Skeletal muscle tissue (tissue), 4 donors: Measurements from ENCODE around the gene ZBTB7C. TPM values are rescaled to one million over a fixed set of nuclear protein-coding genes. Genes with fewer than 3 reads are reported as not detected.

Experiments
- H3K27ac ChIP-seq: one replicate; pipeline ENCODE4 v1.7.0; 2013; ENCODE audit warnings: mild to moderate bottlenecking, low read depth, low read length, inconsistent platforms
- H3K27me3 ChIP-seq, 3 donors: one replicate each; pipeline ENCODE4 v1.7.0; 2013; ENCODE audit warnings: low read length in 3 of 3; ENCODE audit not compliant: control insufficient read depth in 3 of 3, insufficient read depth in 3 of 3
- H3K36me3 ChIP-seq, 3 donors: one replicate each; pipeline ENCODE4 v1.7.0; 2013; ENCODE audit warnings: low read length in 3 of 3; ENCODE audit not compliant: control insufficient read depth in 3 of 3, insufficient read depth in 3 of 3
- H3K4me1 ChIP-seq, 3 donors: one replicate each; pipeline ENCODE4 v1.7.0; 2013; ENCODE audit warnings: low read length in 3 of 3, mild to moderate bottlenecking in 3 of 3; ENCODE audit not compliant: control insufficient read depth in 3 of 3, insufficient read depth in 3 of 3
- H3K4me3 ChIP-seq, 3 donors: one replicate each; pipeline ENCODE4 v1.7.0; 2013; ENCODE audit warnings: low read length in 3 of 3
- H3K9ac ChIP-seq, 3 donors: one replicate each; pipeline ENCODE4 v1.7.0; 2013; ENCODE audit warnings: low read length in 3 of 3, mild to moderate bottlenecking in 3 of 3, moderate library complexity in 2 of 3, low read depth in 1 of 3
- H3K9me3 ChIP-seq, 3 donors: one replicate each; pipeline ENCODE4 v1.7.0; 2013; ENCODE audit warnings: low read length in 3 of 3; ENCODE audit not compliant: control insufficient read depth in 3 of 3
- total RNA-seq: library from RNA; depleted of rRNA; stranded (reverse); fragments of >200 nt; gene quantifications from one replicate; pipeline ENCODE4 v1.2.3, GENCODE V29; 2014
- donor health status: Osteomylitis.

ZBTB7C gene
- total RNA-seq, 1 donor from 2014 or later = 2.6 TPM

GRCh38 chr18:48179001-48179400 lies 230.2 kb downstream of the ZBTB7C start:
- H3K36me3 ChIP-seq = no peaks in the 10 kb centered on the region
- H3K27ac ChIP-seq = no peak overlapping the region
- no peaks in the 10 kb centered on the region for H3K9me3 ChIP-seq
- peaks cover 0 to 2% (median 0%) of the 10 kb centered on the region in 3 donors for H3K27me3 ChIP-seq
- H3K9ac ChIP-seq = no peak overlapping the region
- no peaks in the 10 kb centered on the region for H3K4me1 ChIP-seq
- no peak overlapping the region for H3K4me3 ChIP-seq

DNA sequence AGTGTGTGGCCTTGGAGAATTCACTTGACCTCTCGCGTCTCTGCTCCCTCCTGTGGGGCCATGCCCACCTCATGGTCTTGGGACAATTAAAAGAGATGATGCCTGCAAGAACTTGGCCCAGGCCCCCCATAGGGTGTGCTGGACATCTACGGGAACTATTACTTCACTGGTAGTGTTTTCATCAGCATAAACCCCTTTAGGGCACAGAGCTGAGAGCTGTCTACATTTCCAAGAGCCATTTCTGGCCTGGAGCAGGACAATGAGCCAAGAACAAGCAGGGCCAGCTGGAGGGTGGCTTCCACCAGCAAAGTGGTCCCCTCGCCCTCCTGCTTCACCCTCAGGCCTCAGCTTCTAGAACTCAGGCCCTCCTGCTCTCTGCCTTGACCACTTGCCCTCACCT lies 232.3 kb downstream of the ZBTB7C start:
- Histone ChIP-seq H3K27ac (no peak overlapping the region), H3K36me3 (no peaks in the 10 kb centered on the region), H3K27me3 (peaks cover 0 to 2% (median 0%) of the 10 kb centered on the region in 3 donors), H3K4me3 (no peak overlapping the region), H3K9ac (no peak overlapping the region), H3K4me1 (no peaks in the 10 kb centered on the region), H3K9me3 (no peaks in the 10 kb centered on the region)

DNA sequence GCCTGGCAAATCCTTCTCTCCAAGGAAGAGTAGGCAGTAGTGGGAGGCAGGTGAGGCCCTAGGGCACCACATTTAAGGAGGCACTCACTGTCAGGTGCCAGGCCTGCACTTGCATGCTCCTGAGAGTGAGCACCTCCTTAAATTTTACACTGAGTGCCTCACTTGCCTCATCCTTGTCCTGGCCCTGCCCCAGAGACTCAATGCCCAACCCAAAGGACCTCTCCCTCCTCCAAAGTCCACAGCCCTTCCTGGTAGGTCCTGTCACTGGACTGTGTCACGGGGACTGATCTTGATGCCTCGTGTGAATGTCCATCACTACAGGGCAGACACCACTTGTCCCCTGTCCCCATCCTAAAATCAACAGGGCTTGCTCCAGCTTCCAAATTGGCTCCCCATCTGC lies 235.6 kb downstream of the ZBTB7C start:
- Histone ChIP-seq H3K27ac (no peak overlapping the region), H3K27me3 (no peaks in the 10 kb centered on the region), H3K4me3 (no peak overlapping the region), H3K4me1 (no peaks in the 10 kb centered on the region), H3K9me3 (no peaks in the 10 kb centered on the region), H3K9ac (no peak overlapping the region), H3K36me3 (no peaks in the 10 kb centered on the region)

DNA sequence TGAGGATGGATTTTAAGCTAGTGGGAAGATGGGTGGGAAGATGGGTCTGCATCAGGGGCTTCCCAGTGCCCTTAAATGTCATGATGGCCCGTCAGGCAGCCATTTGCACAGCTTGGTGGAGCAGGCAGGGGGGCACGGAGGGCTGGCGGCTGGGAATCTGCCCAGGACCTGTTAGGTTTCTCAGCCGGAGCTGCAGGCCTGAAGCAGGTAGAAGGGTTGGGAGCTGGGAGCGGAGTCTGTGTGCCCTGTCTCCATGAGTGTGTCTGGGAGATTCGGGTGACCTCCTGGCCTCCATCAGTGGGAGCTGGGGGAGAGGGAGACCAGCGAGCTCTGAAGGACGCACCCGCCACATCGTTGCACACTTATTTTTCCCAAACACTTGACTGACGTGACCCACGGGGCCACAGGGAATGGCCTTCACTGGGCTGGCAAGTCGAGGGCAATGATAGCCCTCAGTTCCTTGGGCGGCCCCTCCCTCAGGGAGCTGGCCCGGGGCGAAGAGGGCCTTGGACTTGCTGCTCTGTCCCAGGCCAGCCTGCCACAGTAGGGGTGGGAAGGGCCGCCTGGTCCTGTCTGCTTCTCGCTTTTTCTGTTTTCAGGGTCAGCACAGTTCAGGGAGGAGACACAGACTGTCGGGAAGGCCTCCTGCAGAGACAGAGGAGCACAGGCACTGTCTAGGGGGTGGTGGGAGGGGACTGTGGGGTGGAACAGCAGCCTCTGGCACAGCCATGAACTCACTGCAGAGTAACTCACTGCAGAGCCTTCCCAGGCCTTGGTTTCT lies 236.8 kb downstream of the ZBTB7C start:
- H3K27me3 ChIP-seq = no peaks in the 10 kb centered on the region
- H3K36me3 ChIP-seq = no peaks in the 10 kb centered on the region
- H3K4me3 ChIP-seq = no peak overlapping the region
- H3K27ac ChIP-seq = no peak overlapping the region
- peaks cover 0 to 4% (median 2%) of the 10 kb centered on the region in 3 donors for H3K4me1 ChIP-seq
- no peaks in the 10 kb centered on the region for H3K9me3 ChIP-seq
- H3K9ac ChIP-seq = no peak overlapping the region

DNA sequence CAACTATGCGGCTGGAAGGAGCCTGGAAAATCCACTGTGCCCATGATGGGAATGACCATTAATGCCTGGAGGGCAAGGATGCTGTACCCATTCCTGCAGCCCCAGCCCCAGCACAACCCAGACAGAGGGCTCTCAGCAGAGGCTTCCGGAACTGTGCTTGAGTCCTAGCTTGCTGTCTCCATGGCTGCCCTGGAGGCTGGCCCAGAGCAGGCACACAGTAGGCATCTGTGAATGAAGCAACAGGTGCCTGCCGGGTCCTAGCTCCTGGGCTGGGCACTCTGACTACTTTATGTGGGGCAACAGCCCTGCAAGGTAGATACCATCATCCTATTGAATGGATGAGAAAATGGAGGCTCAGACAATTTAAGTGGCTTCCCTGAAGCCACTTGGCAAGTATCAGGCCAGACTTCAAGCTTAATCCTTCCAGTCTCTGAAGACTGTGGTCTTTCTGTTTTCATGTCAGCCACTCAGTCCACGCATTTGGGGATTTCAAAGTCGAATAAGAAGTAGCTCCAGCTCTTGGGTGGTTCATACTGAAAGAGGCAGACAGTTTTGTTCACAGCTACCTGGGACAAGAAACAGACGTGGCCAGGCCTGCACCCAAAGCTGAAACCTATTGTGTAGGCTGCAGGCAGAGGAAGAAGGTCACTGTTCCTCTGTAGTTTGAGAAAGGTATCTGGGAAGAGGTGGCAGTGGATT lies 237.5 kb downstream of the ZBTB7C start:
- H3K36me3 ChIP-seq = no peaks in the 10 kb centered on the region
- H3K4me1 ChIP-seq = peaks cover 7 to 10% (median 9%) of the 10 kb centered on the region in 3 donors
- H3K4me3 ChIP-seq = no peak overlapping the region
- H3K9ac ChIP-seq = no peak overlapping the region
- no peaks in the 10 kb centered on the region for H3K9me3 ChIP-seq
- H3K27ac ChIP-seq = no peak overlapping the region
- H3K27me3 ChIP-seq = no peaks in the 10 kb centered on the region

GRCh38 chr18:48170651-48171050 lies 238.5 kb downstream of the ZBTB7C start:
- peaks cover 8 to 12% (median 11%) of the 10 kb centered on the region in 3 donors for H3K4me1 ChIP-seq
- no peaks in the 10 kb centered on the region for H3K36me3 ChIP-seq
- no peaks in the 10 kb centered on the region for H3K9me3 ChIP-seq

DNA sequence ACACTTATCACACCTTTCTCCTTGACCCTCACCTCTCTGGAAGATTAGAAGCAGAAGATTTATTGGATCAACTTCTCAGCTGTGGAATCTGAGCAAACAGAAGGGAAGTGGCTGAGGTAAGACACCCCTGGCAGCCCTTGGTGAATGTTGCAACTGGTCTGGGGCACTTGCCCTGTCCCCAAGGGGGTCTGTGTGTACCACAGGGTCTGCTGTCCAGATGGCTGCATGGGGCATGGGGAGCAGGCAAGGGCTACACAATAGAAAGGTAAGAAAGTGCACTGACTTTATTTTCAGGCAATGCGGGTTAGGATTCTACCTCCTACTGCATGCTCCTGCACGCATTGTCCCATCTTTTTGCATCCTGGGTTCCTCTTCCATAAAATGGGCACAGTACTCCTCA lies 240.3 kb downstream of the ZBTB7C start:
- Histone ChIP-seq H3K4me1 (peaks cover 11 to 20% (median 12%) of the 10 kb centered on the region in 3 donors), H3K36me3 (no peaks in the 10 kb centered on the region), H3K27ac (no peak overlapping the region), H3K9me3 (no peaks in the 10 kb centered on the region), H3K9ac (no peak overlapping the region), H3K4me3 (no peak overlapping the region), H3K27me3 (no peaks in the 10 kb centered on the region)

More at GRCh38 chr18:48170651-48171050, 238.5 kb downstream of the ZBTB7C start:
- Histone ChIP-seq H3K27ac (no peak overlapping the region), H3K4me3 (no peak overlapping the region), H3K27me3 (no peaks in the 10 kb centered on the region), H3K9ac (no peak overlapping the region)

- Histone ChIP-seq H3K9me3 (no peaks in the 10 kb centered on the region), H3K27ac (no peak overlapping the region), H3K9ac (no peak overlapping the region), H3K4me3 (no peak overlapping the region), H3K4me1 (peaks cover 12 to 20% (median 12%) of the 10 kb centered on the region in 3 donors), H3K27me3 (no peaks in the 10 kb centered on the region), H3K36me3 (no peaks in the 10 kb centered on the region)
These were observed 241.3 kb downstream of the ZBTB7C start for GRCh38 chr18:48167897-48168253.

- peaks cover 16 to 25% (median 21%) of the 10 kb centered on the region in 3 donors for H3K4me1 ChIP-seq
- no peak overlapping the region for H3K27ac ChIP-seq
- no peaks in the 10 kb centered on the region for H3K9me3 ChIP-seq
- H3K36me3 ChIP-seq = no peaks in the 10 kb centered on the region
- H3K27me3 ChIP-seq = no peaks in the 10 kb centered on the region
- H3K4me3 ChIP-seq = no peak overlapping the region
- H3K9ac ChIP-seq = no peak overlapping the region
These were observed 242.8 kb downstream of the ZBTB7C start for GRCh38 chr18:48166336-48166875.
